Measurements from ENCODE around the gene USP11. TPM values are rescaled to one million over a fixed set of nuclear protein-coding genes. Genes with fewer than 3 reads are reported as not detected.

The USP11 gene
- total and polyA plus RNA-seq, 2 of the 8 experiments (the other 6 are each of a cell fraction or from before 2014, with no cell fraction given): 40.9 to 84.0 TPM

DNA sequence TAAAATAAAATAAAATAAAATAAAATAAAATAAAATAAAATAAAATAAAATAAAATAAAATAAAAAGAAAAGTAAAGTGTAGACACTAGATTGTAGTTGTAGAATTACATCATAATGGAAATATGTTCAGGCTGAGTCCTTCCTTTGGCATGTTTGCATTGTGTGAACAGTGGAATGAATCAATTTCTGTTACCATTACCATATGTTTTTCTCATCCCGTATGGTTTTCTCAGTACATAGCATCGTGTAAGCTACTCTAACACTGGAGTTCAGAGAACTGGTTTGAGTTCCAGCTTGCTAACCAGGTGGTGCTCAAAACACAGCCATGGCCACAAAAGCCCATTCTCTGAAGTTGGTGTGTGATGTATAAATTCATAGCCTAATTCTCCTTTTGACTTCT, 45.9 kb downstream of the USP11 start:
- Histone ChIP-seq H4K8ac (ENCODE audit: extremely low read depth, insufficient read depth, low read length) (no peak overlapping the region), H3K4ac (replicated peaks; ENCODE audit: insufficient read length, low read depth, low read length) (no peak overlapping the region), H3K4me3 (ENCODE audit: extremely low read depth in 1 of 4, insufficient read depth in 2 of 4, low read depth in 3 of 4, low read length in 4 of 4) (no peak overlapping the region), H3K9ac (replicated peaks in 1 of 4; ENCODE audit: extremely low read depth in 1 of 4, low read depth in 3 of 4, low read length in 3 of 4) (no peak overlapping the region), H3K14ac (ENCODE audit: insufficient read length) (no peak overlapping the region), H2BK12ac (ENCODE audit: low read depth, low read length) (no peak overlapping the region), H4K5ac (ENCODE audit: insufficient read length, low read depth, low read length) (no peak overlapping the region), H3K79me1 (ENCODE audit: low read depth, low read length) (no peaks in the 10 kb centered on the region), H2BK5ac (ENCODE audit: low read depth, low read length) (no peak overlapping the region), H4K20me1 (replicated peaks in 1 of 2; ENCODE audit: control insufficient read depth in 1 of 2, insufficient read depth in 2 of 2, low read length in 2 of 2) (no peaks in the 10 kb centered on the region), H2AFZ (ENCODE audit: low read length) (no peak overlapping the region), H3K18ac (ENCODE audit: extremely low read depth, low read length) (no peak overlapping the region), H3K23ac (ENCODE audit: insufficient read length) (no peak overlapping the region), H2BK120ac (replicated peaks; ENCODE audit: low read depth, low read length) (no peak overlapping the region), H3K79me2 (ENCODE audit: control insufficient read depth in 1 of 2, insufficient read depth in 2 of 2, low read length in 2 of 2) (no peaks in the 10 kb centered on the region), H2AK5ac (ENCODE audit: low read depth, low read length) (no peak overlapping the region), H3K27me3 (replicated peaks in 1 of 4; ENCODE audit: control insufficient read depth in 3 of 4, extremely low read depth in 1 of 4, insufficient read depth in 3 of 4, low read length in 3 of 4) (no peaks in the 10 kb centered on the region), H3K56ac (replicated peaks; ENCODE audit: insufficient read length, low read depth, low read length) (no peak overlapping the region), H3K23me2 (ENCODE audit: low read depth, low read length) (no peaks in the 10 kb centered on the region), H3K27ac (ENCODE audit: low read depth, low read length) (no peak overlapping the region), H3K36me3 (ENCODE audit: control insufficient read depth in 2 of 4, insufficient read depth in 4 of 4, low read length in 3 of 4) (no peaks in the 10 kb centered on the region), H3K9me3 (ENCODE audit: insufficient read depth in 2 of 2, low read depth in 1 of 2, low read length in 1 of 2) (no peaks in the 10 kb centered on the region), H2BK20ac (ENCODE audit: low read length) (no peak overlapping the region), H3K4me2 (ENCODE audit: insufficient read depth in 1 of 2, low read depth in 2 of 2, low read length in 2 of 2) (no peak overlapping the region), H2BK15ac (ENCODE audit: low read length) (no peak overlapping the region), H4K91ac (replicated peaks; ENCODE audit: insufficient read length, low read length) (no peak overlapping the region), H3K4me1 (replicated peaks in 1 of 4; ENCODE audit: control insufficient read depth in 3 of 4, insufficient read depth in 4 of 4, low read length in 3 of 4) (no peaks in the 10 kb centered on the region)
- TF ChIP-seq POU5F1 (IDR thresholded peaks at IDR 0.05; ENCODE audit: low read depth, low read length) (no peak), GTF2F1 (IDR thresholded peaks at IDR 0.05; ENCODE audit: borderline replicate concordance, low read depth, low read length) (no peak), RFX5 (IDR thresholded peaks at IDR 0.05; ENCODE audit: borderline replicate concordance, low read depth, low read length) (no peak), RXRA (IDR thresholded peaks at IDR 0.05; ENCODE audit: insufficient read depth, low read depth, low read length) (no peak), GABPA (IDR thresholded peaks at IDR 0.05; ENCODE audit: borderline replicate concordance, insufficient read depth, low read length) (no peak), CBX5 (IDR thresholded peaks at IDR 0.05; ENCODE audit: low read depth, low read length) (no peak)
- 93% methylated on average over 2 of the region's 2 CpGs; no CpG with 5 or more reads in 1 of the 2 experiments for WGBS, 2 experiments (ENCODE audit: extremely low coverage in 1 of 2, insufficient coverage in 1 of 2, insufficient read length in 1 of 2, insufficient replicate concordance in 2 of 2, low coverage in 1 of 2, low lambda C conversion rate in 2 of 2, missing lambda C conversion rate in 1 of 2)
- CTCF ChIA-PET (ENCODE audit: partially characterized antibody): no interaction called here
- POLR2A ChIA-PET (ENCODE audit: partially characterized antibody): no interaction called here
- FAIRE-seq (no peak), DNase-seq (ENCODE audit: low read depth in 1 of 2, low spot score in 2 of 2) (no peak)

All from H1 (cell line).